H1 (cell line): ENCODE measurements around the gene PDYN. TPM values are rescaled to one million over a fixed set of nuclear protein-coding genes. Genes with fewer than 3 reads are reported as not detected.

ENCODE experiments used
- CTCF ChIA-PET: fragments of 300-600 bp; sonication (Branson Sonifier 250); formaldehyde crosslinking; loops from one replicate; lab custom pipeline; 2021; ENCODE audit not compliant: partially characterized antibody; lab: Charles Lee
- POLR2A ChIA-PET: fragments of 300-600 bp; sonication (Branson Sonifier 250); formaldehyde crosslinking; loops from one replicate; lab custom pipeline; 2021; ENCODE audit warnings: inconsistent platforms; ENCODE audit not compliant: partially characterized antibody; lab: Charles Lee
- DNase-seq, 2 experiments: peaks; one replicate each; pipeline versions ENCODE4 v3.0.0 to v3.0.0-alpha.2; 2010 to 2022; ENCODE audit warnings: low spot score in 2 of 2, low read depth in 1 of 2, mixed read lengths in 1 of 2
- FAIRE-seq: peaks from 2 replicates; lab custom pipeline; 2011; peaks lifted over from hg19 to GRCh38; lab: Jason Lieb, UNC
- H2AFZ ChIP-seq: 2 replicates; pipeline ENCODE4 v1.8.1; 2012; ENCODE audit warnings: low read length, inconsistent platforms
- H2AK5ac ChIP-seq: 2 replicates; pipeline ENCODE4 v1.6.1; 2013; ENCODE audit warnings: low read depth, low read length
- H2BK120ac ChIP-seq: replicated peaks from 2 replicates; pipeline ENCODE3; 2013; ENCODE audit warnings: low read depth, low read length, inconsistent platforms
- H2BK12ac ChIP-seq: 2 replicates; pipeline ENCODE4 v1.6.1; 2013; ENCODE audit warnings: low read depth, low read length
- H2BK15ac ChIP-seq: 2 replicates; pipeline ENCODE4 v1.6.1; 2013; ENCODE audit warnings: low read length
- H2BK20ac ChIP-seq: 2 replicates; pipeline ENCODE4 v1.6.1; 2013; ENCODE audit warnings: low read length
- H2BK5ac ChIP-seq: 2 replicates; pipeline ENCODE4 v1.6.1; 2013; ENCODE audit warnings: low read depth, low read length
- H3K14ac ChIP-seq: 2 replicates; pipeline ENCODE4 v1.6.1; 2013; ENCODE audit warnings: inconsistent platforms; ENCODE audit not compliant: insufficient read length
- H3K18ac ChIP-seq: 2 replicates; pipeline ENCODE4 v1.6.1; 2013; ENCODE audit warnings: low read length; ENCODE audit errors: extremely low read depth
- H3K23ac ChIP-seq: 2 replicates; pipeline ENCODE4 v1.6.1; 2013; ENCODE audit warnings: inconsistent platforms; ENCODE audit not compliant: insufficient read length
- H3K23me2 ChIP-seq: 2 replicates; pipeline ENCODE4 v1.6.1; 2013; ENCODE audit warnings: low read depth, low read length
- H3K27ac ChIP-seq: 2 replicates; pipeline ENCODE4 v1.6.1; 2011; ENCODE audit warnings: low read depth, low read length, inconsistent platforms
- H3K27me3 ChIP-seq, 4 experiments: replicated peaks in 1 of 4; 1 replicate in 1 of 4; 2 replicates in 3 of 4; pipeline versions ENCODE4 v1.6.1 to v1.8.1; 2011 to 2013; ENCODE audit warnings: low read length in 3 of 4, mild to moderate bottlenecking in 3 of 4, inconsistent platforms in 2 of 4, mixed read lengths in 2 of 4, moderate library complexity in 1 of 4; ENCODE audit not compliant: control insufficient read depth in 3 of 4, insufficient read depth in 3 of 4; ENCODE audit errors: extremely low read depth in 1 of 4
- H3K36me3 ChIP-seq, 4 experiments: 2 replicates each; pipeline versions ENCODE4 v1.6.1 to v1.8.1; 2011 to 2013; ENCODE audit warnings: mild to moderate bottlenecking in 4 of 4, low read length in 3 of 4, moderate library complexity in 2 of 4, control low read depth in 1 of 4, inconsistent platforms in 1 of 4; ENCODE audit not compliant: insufficient read depth in 4 of 4, control insufficient read depth in 2 of 4
- H3K4ac ChIP-seq: replicated peaks from 2 replicates; pipeline ENCODE3; 2013; ENCODE audit warnings: low read length, low read depth, mixed read lengths, inconsistent platforms; ENCODE audit not compliant: insufficient read length
- H3K4me1 ChIP-seq, 4 experiments: replicated peaks in 1 of 4; 1 replicate in 1 of 4; 2 replicates in 3 of 4; pipeline versions ENCODE4 v1.6.1 to v1.8.1; 2011 to 2013; ENCODE audit warnings: low read length in 3 of 4, inconsistent platforms in 2 of 4, mixed read lengths in 1 of 4; ENCODE audit not compliant: insufficient read depth in 4 of 4, control insufficient read depth in 3 of 4
- H3K4me2 ChIP-seq, 2 experiments: 2 replicates each; pipeline versions ENCODE4 v1.6.1 to v1.8.1; 2011 to 2013; ENCODE audit warnings: low read depth in 2 of 2, low read length in 2 of 2, control low read depth in 1 of 2, inconsistent platforms in 1 of 2, mild to moderate bottlenecking in 1 of 2; ENCODE audit not compliant: insufficient read depth in 1 of 2
- H3K4me3 ChIP-seq, 4 experiments: fragments of 200-600, 300-600 bp in 1 of 4; sonication (generic), shearing (Covaris generic), sonication (Bioruptor Twin) in 1 of 4; 2 replicates each; pipeline versions ENCODE4 v1.5.1 to v1.8.1; 2011 to 2016; ENCODE audit warnings: low read length in 4 of 4, low read depth in 3 of 4, control low read depth in 2 of 4, inconsistent platforms in 2 of 4, mild to moderate bottlenecking in 2 of 4, mixed read lengths in 1 of 4, moderate library complexity in 1 of 4; ENCODE audit not compliant: insufficient read depth in 2 of 4; ENCODE audit errors: extremely low read depth in 1 of 4
- H3K56ac ChIP-seq: replicated peaks from 2 replicates; pipeline ENCODE3; 2013; ENCODE audit warnings: low read depth, mild to moderate bottlenecking, mixed read lengths, low read length, inconsistent platforms; ENCODE audit not compliant: insufficient read length
- H3K79me1 ChIP-seq: 2 replicates; pipeline ENCODE4 v1.6.1; 2013; ENCODE audit warnings: low read depth, low read length, control low read depth
- H3K79me2 ChIP-seq, 2 experiments: 2 replicates each; pipeline versions ENCODE4 v1.6.1 to v1.8.1; 2012 to 2013; ENCODE audit warnings: low read length in 2 of 2, mild to moderate bottlenecking in 2 of 2, inconsistent platforms in 1 of 2; ENCODE audit not compliant: insufficient read depth in 2 of 2, control insufficient read depth in 1 of 2
- H3K9ac ChIP-seq, 4 experiments: replicated peaks in 1 of 4; 1 replicate in 1 of 4; 2 replicates in 3 of 4; pipeline versions ENCODE4 v1.6.1 to v1.8.1; 2011 to 2013; ENCODE audit warnings: low read depth in 3 of 4, low read length in 3 of 4, control low read depth in 2 of 4, mild to moderate bottlenecking in 2 of 4, moderate library complexity in 2 of 4, inconsistent platforms in 1 of 4; ENCODE audit errors: extremely low read depth in 1 of 4
- H3K9me3 ChIP-seq, 2 experiments: 2 replicates each; pipeline versions ENCODE4 v1.6.1 to v1.8.1; 2012 to 2013; ENCODE audit warnings: mild to moderate bottlenecking in 2 of 2, moderate library complexity in 2 of 2, control low read depth in 1 of 2, inconsistent platforms in 1 of 2, low read depth in 1 of 2, low read length in 1 of 2, mixed read lengths in 1 of 2; ENCODE audit not compliant: insufficient read depth in 2 of 2
- H4K20me1 ChIP-seq, 2 experiments: replicated peaks in 1 of 2; 2 replicates each; pipeline versions ENCODE3 to v1.8.1; 2011 to 2013; ENCODE audit warnings: inconsistent platforms in 2 of 2, low read length in 2 of 2, mild to moderate bottlenecking in 1 of 2; ENCODE audit not compliant: insufficient read depth in 2 of 2, control insufficient read depth in 1 of 2
- H4K5ac ChIP-seq: 2 replicates; pipeline ENCODE4 v1.6.1; 2013; ENCODE audit warnings: low read length, low read depth, mixed read lengths, inconsistent platforms; ENCODE audit not compliant: insufficient read length
- H4K8ac ChIP-seq: 2 replicates; pipeline ENCODE4 v1.8.0; 2013; ENCODE audit warnings: mild to moderate bottlenecking, moderate library complexity, low read length, inconsistent platforms; ENCODE audit not compliant: insufficient read depth; ENCODE audit errors: extremely low read depth
- H4K91ac ChIP-seq: replicated peaks from 2 replicates; pipeline ENCODE3; 2013; ENCODE audit warnings: low read length, mixed read lengths, inconsistent platforms; ENCODE audit not compliant: insufficient read length
- WGBS, 2 experiments: shearing (Covaris generic) in 1 of 2; methylation state at CpG; one replicate each; pipeline versions ENCODE4 v1.1.6 to v1.1.7; 2013 to 2015; ENCODE audit warnings: low lambda C conversion rate in 2 of 2, mixed read lengths in 2 of 2, inconsistent platforms in 1 of 2, low coverage in 1 of 2, missing lambda C conversion rate in 1 of 2; ENCODE audit not compliant: insufficient replicate concordance in 2 of 2, insufficient coverage in 1 of 2, insufficient read length in 1 of 2; ENCODE audit errors: extremely low coverage in 1 of 2, missing lambda C conversion rate in 1 of 2; 5-methylcytosine and 5-hydroxymethylcytosine counted together
- polyA plus RNA-seq, 7 experiments: library from polyadenylated mRNA; depleted of rRNA in 3 of 7; stranded (reverse) in 5 of 7; unstranded in 2 of 7; fragments of >200 nt in 5 of 7; fragments of 200-250 nt in 2 of 7; gene quantifications; 1 replicate in 5 of 7; 2 replicates in 1 of 7; 4 replicates in 1 of 7; pipeline versions ENCODE4 v1.2.1 to v1.2.3, GENCODE V29; 2011 to 2013; ENCODE audit warnings: missing spikeins in 2 of 7, mixed read lengths in 2 of 7
- total RNA-seq: library from RNA; stranded (reverse); fragmentation: NEBNext Ultra II Directional; extraction: Animal tissue kit (Norgen Biotek cat#: 25700); gene quantifications from 2 replicates; pipeline ENCODE4 v1.2.1, GENCODE V29; 2021

Gene PDYN
- total and polyA plus RNA-seq, 2 of the 8 experiments (the other 6 are each of a cell fraction or from before 2014, with no cell fraction given): 0.54 to 0.60 TPM

DNA sequence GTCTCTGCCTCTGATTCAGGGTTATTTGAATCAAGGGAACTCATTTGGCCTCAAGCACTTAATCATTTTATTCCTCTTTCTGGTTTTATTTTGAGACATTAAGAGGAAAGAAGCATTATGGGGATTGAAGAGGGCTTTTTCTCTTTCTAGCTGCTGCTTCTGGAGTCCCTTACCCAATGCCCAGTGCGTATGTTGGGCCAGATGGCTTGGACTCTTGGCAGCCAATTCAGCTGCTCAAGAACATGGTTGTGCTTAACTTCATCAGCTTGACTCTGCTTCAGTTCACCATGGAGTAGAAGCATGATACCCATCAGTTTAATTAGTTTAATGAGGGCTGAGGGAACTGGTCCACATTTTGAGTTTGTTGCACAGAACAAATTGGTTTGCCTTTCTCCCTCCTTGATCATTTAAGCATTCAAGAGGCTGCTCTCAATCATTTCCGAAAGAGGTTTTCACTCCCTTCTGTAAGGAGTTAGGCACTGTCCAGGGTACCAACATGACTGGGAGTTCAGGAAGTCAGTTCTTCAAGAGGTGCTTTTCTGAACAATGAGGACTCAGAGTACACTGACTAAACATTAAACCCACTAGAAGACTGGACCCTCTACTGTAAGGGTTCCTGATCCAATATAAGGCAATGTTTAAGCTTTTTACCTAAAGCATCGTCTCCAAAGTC, 14.6 kb downstream of the PDYN start:
- Histone ChIP-seq H3K9ac (no peak overlapping the region), H4K20me1 (peaks cover 0 to 1% of the 10 kb centered on the region in 2 experiments), H2AFZ (no peak overlapping the region), H2BK20ac (no peak overlapping the region), H3K4ac (no peak overlapping the region), H3K79me1 (no peaks in the 10 kb centered on the region), H3K9me3 (no peaks in the 10 kb centered on the region), H3K27ac (no peak overlapping the region), H4K5ac (no peak overlapping the region), H3K4me1 (no peaks in the 10 kb centered on the region), H2AK5ac (no peak overlapping the region), H3K56ac (no peak overlapping the region), H3K27me3 (peaks cover 0 to 2% (median 0%) of the 10 kb centered on the region in 4 experiments; a peak in 2 of 7 replicates), H2BK120ac (no peak overlapping the region), H2BK15ac (no peak overlapping the region), H3K23ac (no peak overlapping the region), H4K8ac (no peak overlapping the region), H3K23me2 (no peaks in the 10 kb centered on the region), H3K4me2 (no peak overlapping the region), H3K36me3 (no peaks in the 10 kb centered on the region), H3K4me3 (no peak overlapping the region), H3K14ac (no peak overlapping the region), H3K18ac (no peak overlapping the region), H4K91ac (no peak overlapping the region), H2BK12ac (no peak overlapping the region), H3K79me2 (no peaks in the 10 kb centered on the region), H2BK5ac (no peak overlapping the region)
- DNase-seq (no peak), FAIRE-seq (no peak)
- CTCF ChIA-PET: interaction anchor here (0.6 to 1.2 kb wide), 2 partner anchors 14 to 159 kb away, joined by 3 to 5 read pairs; no protein-coding TSS in a partner anchor
- POLR2A ChIA-PET: no interaction called here
- WGBS, 2 experiments: 72% methylated on average over 3 of the region's 3 CpGs; no CpG with 5 or more reads in 1 of the 2 experiments
